NCI-H82 (cell line): ENCODE measurements around the gene SLC26A9.
"Not testable (repeated sequence)": the region's sequence is repeated elsewhere in the genome, so short reads cannot be mapped to it uniquely, and the experiment has no call there.

ENCODE experiments used
- DNase-seq: peaks from one replicate; lab custom pipeline; 2025; lab: John Stamatoyannopoulos, UW

SLC26A9 gene

GRCh38 chr1:205891481-205891880, 51.8 kb downstream of the SLC26A9 start:
- peak; percentile 19 for DNase-seq

GRCh38 chr1:205890631-205891030, 52.6 kb downstream of the SLC26A9 start:
- DNase-seq, result not testable (repeated sequence)

GRCh38 chr1:205889706-205890105, 53.5 kb downstream of the SLC26A9 start:
- not testable (repeated sequence) for DNase-seq

GRCh38 chr1:205889006-205889405, 54.2 kb downstream of the SLC26A9 start:
- DNase-seq, result not testable (repeated sequence)

- no peak for DNase-seq
Measured at GRCh38 chr1:205883792-205884191, 59.5 kb downstream of the SLC26A9 start.

- DNase-seq, result no peak
Measured at GRCh38 chr1:205880923-205881322, 62.3 kb downstream of the SLC26A9 start.

- DNase-seq, result no peak
Measured at GRCh38 chr1:205879974-205880373, 63.3 kb downstream of the SLC26A9 start.

GRCh38 chr1:205878026-205878425, 65.2 kb downstream of the SLC26A9 start:
- no peak for DNase-seq

- DNase-seq, result not testable (repeated sequence)
Measured at GRCh38 chr1:205873148-205873547, 70.1 kb downstream of the SLC26A9 start.

GRCh38 chr1:205870236-205870635, 73.0 kb downstream of the SLC26A9 start:
- no peak for DNase-seq
